Kidney epithelial cell (primary cell): ENCODE results near the gene BMAL1. TPM values are rescaled to one million over a fixed set of nuclear protein-coding genes. Genes with fewer than 3 reads are reported as not detected.

Experiments used
- DNase-seq: peaks from one replicate; pipeline ENCODE4 v3.0.0-alpha.2; 2010; ENCODE audit warnings: low read depth
- H3K27me3 ChIP-seq: 2 replicates; pipeline ENCODE4 v1.6.0; 2011; ENCODE audit warnings: low read length; ENCODE audit not compliant: control insufficient read depth, insufficient read depth
- H3K36me3 ChIP-seq: 2 replicates; pipeline ENCODE4 v1.5.1; 2011; ENCODE audit warnings: low read length; ENCODE audit not compliant: control insufficient read depth, insufficient read depth
- H3K4me3 ChIP-seq: 2 replicates; pipeline ENCODE4 v1.5.1; 2011; ENCODE audit warnings: low read depth, mild to moderate bottlenecking, control low read depth, low read length
- total RNA-seq: library from RNA; depleted of rRNA; stranded (reverse); fragments of >200 nt; gene quantifications from 2 replicates; pipeline ENCODE4 v1.2.3, GENCODE V29; 2015
- TF ChIP-seq, protein P1 (sequence below): IDR thresholded peaks from 2 replicates; pipeline ENCODE4 v1.5.1; 2011; ENCODE audit warnings: mild to moderate bottlenecking, moderate library complexity, low read length, control low read depth, inconsistent platforms; ENCODE audit not compliant: insufficient read depth, poor library complexity, severe bottlenecking

BMAL1 gene
- total RNA-seq, 1 donor from 2014 or later, result 15.0 TPM

DNA sequence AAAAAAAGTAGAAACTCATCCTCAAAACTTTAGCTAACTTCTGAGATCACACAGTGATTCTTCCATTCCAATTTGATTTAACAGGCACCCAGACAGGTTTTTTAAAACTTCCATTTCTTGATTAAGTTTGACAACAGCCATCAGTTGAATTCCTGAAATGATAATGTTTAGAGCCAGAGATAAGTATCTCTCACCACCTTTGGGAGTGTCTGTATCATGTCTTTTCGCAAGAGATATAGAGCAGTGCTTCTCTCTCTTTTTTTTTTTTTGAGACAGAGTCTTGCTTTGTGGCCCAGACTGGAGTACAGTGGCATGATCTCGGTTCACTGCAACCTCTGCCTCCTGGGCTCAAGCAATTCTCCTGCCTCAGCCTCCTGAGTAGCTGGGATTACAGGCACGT lies 41.7 kb upstream of the BMAL1 start:
- H3K36me3 ChIP-seq, result no peaks in the 10 kb centered on the region
- H3K27me3 ChIP-seq, result no peaks in the 10 kb centered on the region
- TF ChIP-seq, protein P1, sequence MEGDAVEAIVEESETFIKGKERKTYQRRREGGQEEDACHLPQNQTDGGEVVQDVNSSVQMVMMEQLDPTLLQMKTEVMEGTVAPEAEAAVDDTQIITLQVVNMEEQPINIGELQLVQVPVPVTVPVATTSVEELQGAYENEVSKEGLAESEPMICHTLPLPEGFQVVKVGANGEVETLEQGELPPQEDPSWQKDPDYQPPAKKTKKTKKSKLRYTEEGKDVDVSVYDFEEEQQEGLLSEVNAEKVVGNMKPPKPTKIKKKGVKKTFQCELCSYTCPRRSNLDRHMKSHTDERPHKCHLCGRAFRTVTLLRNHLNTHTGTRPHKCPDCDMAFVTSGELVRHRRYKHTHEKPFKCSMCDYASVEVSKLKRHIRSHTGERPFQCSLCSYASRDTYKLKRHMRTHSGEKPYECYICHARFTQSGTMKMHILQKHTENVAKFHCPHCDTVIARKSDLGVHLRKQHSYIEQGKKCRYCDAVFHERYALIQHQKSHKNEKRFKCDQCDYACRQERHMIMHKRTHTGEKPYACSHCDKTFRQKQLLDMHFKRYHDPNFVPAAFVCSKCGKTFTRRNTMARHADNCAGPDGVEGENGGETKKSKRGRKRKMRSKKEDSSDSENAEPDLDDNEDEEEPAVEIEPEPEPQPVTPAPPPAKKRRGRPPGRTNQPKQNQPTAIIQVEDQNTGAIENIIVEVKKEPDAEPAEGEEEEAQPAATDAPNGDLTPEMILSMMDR, result no peak
- DNase-seq, result no peak
- no peak overlapping the region for H3K4me3 ChIP-seq

GRCh38 chr11:13236626-13237025 lies 41.0 kb upstream of the BMAL1 start:
- no peak for DNase-seq
- TF ChIP-seq, protein P1, result no peak
- H3K27me3 ChIP-seq, result no peaks in the 10 kb centered on the region
- H3K4me3 ChIP-seq, result no peak overlapping the region
- no peaks in the 10 kb centered on the region for H3K36me3 ChIP-seq

- H3K27me3 ChIP-seq, result no peaks in the 10 kb centered on the region
- no peaks in the 10 kb centered on the region for H3K36me3 ChIP-seq
Measured at GRCh38 chr11:13237761-13238160, 39.8 kb upstream of the BMAL1 start.

GRCh38 chr11:13238879-13239514 lies 38.6 kb upstream of the BMAL1 start:
- H3K27me3 ChIP-seq, result no peaks in the 10 kb centered on the region
- no peak overlapping the region for H3K4me3 ChIP-seq
- TF ChIP-seq, protein P1, result peak; percentile 87
- no peak for DNase-seq
- H3K36me3 ChIP-seq, result no peaks in the 10 kb centered on the region

More at GRCh38 chr11:13237761-13238160, 39.8 kb upstream of the BMAL1 start:
- no peak for DNase-seq
- TF ChIP-seq, protein P1, result no peak
- H3K4me3 ChIP-seq, result no peak overlapping the region

DNA sequence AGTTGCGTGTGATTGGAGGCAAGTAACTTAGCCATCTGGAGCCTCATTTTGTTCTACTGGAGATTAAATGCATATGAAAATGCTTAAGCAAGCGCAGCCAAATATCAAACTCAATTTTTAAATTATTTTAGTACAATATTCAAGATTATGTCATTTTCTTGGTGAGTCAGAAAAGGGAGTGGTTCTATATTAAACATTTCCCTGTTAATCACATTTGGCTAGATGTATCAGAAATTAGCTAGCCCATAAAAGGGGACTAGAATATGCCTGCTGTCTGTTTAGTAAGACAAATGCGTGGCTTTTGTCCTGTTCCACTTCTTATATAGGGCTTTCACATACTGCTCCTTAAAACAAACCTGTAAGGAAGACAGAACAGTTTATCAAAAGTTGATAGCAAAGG lies 35.0 kb upstream of the BMAL1 start:
- H3K27me3 ChIP-seq, result no peaks in the 10 kb centered on the region
- H3K4me3 ChIP-seq, result no peak overlapping the region
- H3K36me3 ChIP-seq, result no peaks in the 10 kb centered on the region
- TF ChIP-seq, protein P1, result no peak
- DNase-seq, result no peak

DNA sequence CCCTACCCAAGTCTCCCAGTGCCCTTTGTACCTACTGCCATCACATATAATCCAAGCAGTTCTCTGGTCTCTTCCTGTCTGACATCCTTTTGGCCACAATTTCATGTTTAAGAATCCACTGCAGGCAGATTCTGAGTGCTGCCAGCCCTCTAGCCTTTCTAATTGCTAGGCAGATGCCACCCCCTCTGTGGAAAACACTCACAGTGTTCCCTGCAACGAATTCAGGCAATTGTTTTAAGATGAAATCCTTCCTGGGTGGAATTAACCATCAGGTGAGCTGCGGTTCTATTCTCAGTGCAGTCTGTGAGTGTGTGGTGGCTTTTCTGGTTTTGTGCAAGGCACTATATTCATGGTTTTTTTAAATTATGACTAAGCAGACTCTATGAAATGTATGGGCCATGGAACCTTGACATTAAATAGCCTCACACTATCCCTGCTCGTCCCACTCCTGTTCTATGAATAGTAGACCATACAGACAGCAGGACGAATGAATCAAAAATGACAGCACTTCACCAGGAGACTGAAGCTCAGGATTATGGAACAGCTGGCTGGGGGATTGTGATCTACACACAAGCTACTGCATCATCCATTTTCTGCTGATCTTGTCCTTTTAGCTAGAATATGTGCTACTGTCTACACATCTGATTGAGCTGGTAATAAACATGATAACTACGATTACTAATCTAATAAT lies 29.8 kb upstream of the BMAL1 start:
- no peak for DNase-seq
- Histone ChIP-seq H3K4me3 (no peak overlapping the region), H3K36me3 (no peaks in the 10 kb centered on the region), H3K27me3 (no peaks in the 10 kb centered on the region)
- TF ChIP-seq, protein P1, result no peak
